GM19328 (cell line): ENCODE results near the gene ARHGEF11.
"Not testable (repeated sequence)": the region's sequence is repeated elsewhere in the genome, so short reads cannot be mapped to it uniquely, and the experiment has no call there.

Experiments used
- ATAC-seq: cut with Tn5 transposase; IDR thresholded peaks from one replicate; pipeline ENCODE4 v1.9.1; 2021; ENCODE audit warnings: mild to moderate bottlenecking, moderate library complexity; ENCODE audit not compliant: unreplicated experiment

ARHGEF11 gene

GRCh38 chr1:156931974-156932710, 113.4 kb downstream of the ARHGEF11 start:
- ATAC-seq: no peak

GRCh38 chr1:156931211-156931952, 114.2 kb downstream of the ARHGEF11 start:
- ATAC-seq: no peak

- ATAC-seq: no peak
Observed at GRCh38 chr1:156930483-156930882, 115.1 kb downstream of the ARHGEF11 start.

GRCh38 chr1:156929596-156930238, 115.8 kb downstream of the ARHGEF11 start:
- ATAC-seq: no peak

DNA sequence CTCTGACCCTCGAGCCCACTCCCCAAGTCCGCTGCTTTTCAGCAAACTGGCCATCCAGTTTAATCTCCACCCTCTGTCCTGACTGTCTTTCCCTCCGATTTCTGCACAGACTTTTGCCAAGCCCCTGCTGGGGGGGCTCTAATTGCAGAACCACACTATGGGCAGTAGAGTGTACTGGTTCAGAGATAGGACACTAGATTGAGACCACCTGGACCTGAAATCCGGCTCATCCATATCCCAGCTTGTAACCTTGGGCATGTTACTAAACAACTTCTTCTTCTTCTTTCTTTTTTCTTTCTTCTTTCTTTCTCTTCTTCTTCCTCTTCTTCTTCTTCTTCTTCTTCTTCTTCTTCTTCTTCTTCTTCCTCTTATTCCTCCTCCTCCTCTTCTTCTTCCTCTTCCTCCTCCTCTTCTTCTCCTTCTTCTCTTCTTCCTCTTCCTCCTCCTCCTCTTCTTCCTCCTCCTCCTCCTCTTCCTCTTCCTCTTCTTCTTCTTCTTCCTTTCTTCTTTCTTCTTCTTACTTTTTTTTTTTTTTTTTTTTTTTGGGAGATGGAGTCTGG, 117.4 kb downstream of the ARHGEF11 start:
- ATAC-seq: no peak

- ATAC-seq: no peak
Observed at GRCh38 chr1:156927215-156928042, 118.1 kb downstream of the ARHGEF11 start.

GRCh38 chr1:156926695-156927094, 118.8 kb downstream of the ARHGEF11 start:
- not testable (repeated sequence) for ATAC-seq

GRCh38 chr1:156926175-156926574, 119.4 kb downstream of the ARHGEF11 start:
- ATAC-seq: no peak

GRCh38 chr1:156925154-156926010, 120.2 kb downstream of the ARHGEF11 start:
- no peak for ATAC-seq

- no peak for ATAC-seq
Observed at GRCh38 chr1:156924478-156925153, 120.9 kb downstream of the ARHGEF11 start.

DNA sequence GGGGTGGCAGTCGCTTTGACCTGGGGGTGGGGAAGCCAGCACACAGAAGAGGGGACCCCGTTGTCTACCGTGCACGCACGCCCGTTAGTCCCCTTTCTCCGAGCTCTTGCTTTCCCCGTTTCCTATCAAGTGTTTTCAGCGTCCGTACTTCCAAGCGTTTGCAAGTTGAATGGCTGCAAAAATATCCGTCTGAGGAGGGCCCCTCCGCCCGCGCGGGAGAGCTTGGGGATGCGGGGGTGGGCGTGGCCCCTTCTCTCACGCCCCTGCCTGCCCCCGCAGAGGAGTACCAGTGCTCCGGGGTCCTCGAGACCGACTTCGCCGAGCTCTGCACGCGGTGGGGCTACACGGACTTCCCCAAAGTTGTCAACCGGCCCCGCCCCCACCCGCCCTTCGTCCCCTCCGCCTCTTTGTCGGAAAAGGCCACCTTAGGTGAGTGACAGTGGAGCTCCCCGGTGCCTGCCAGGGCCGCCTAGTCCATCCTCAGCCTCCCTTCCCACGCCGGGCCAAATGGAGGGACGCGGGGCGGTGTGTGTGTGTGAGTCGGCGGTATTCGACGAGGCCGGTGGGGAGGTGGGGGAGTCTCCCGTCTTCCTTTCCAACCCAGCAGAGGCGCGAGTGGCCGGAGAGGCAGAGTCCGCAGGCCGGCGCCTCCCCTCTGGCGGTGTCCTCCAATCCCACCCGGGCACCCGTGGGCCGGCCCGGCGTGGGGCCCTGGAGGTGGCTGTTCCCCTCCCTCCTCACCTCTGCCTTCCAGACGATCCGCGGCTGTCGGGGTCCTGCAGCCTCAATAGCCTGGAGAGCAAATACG, 121.7 kb downstream of the ARHGEF11 start:
- no peak for ATAC-seq

DNA sequence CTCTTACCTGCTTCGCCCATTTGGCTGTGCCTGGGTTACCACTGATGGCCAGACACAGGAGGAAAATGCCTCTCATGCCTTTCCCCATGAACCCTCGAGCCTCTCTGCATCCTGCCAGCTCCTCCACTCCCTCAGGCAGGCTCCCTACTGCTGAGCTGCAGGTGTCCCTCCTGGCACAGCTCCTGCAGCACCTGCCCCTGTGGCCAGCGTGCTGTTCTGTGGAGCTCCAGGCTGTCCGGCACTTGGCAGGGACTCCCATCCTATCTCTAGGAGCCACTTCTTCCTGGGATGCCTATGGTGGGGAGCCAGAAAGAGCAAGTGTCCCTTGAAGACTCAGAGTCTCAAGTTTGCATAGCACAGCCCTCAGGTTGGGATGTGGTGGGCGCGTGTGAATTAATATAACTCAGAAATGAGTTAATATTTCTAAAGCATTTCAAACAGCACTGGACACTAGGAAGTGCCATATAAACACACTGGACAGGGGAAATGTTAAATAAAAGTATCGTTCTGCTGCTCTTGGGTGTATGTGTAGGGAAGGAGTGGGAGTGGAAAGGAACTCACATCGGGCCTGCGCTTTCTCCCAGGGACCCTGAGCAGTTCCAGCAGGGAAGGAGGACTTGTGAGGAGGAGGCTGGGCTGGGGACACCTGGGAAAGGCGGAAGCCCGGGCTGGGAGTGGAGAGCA, 122.4 kb downstream of the ARHGEF11 start:
- ATAC-seq: no peak

DNA sequence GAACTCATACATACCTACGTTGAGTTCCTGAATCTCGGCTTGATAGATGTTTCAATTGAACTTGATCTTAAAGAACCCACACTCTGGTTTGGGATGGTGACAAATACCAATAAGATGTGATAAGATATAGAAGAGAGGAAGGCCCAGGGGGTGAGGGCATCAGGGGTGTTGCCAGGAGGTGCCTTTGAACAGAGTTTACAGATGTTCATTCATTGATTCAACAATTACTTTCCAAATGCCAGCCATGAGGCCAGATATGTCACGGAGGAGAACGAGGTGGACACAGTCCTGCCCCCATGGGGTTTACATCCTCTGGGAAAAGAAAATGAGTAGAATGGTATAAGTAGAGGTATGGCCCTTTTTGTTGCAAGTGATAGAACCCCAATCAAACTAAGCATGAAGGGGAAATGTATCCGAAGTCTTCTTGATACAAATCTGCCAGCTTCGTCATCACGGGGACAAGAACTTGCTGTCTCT, 124.5 kb downstream of the ARHGEF11 start:
- ATAC-seq: no peak

DNA sequence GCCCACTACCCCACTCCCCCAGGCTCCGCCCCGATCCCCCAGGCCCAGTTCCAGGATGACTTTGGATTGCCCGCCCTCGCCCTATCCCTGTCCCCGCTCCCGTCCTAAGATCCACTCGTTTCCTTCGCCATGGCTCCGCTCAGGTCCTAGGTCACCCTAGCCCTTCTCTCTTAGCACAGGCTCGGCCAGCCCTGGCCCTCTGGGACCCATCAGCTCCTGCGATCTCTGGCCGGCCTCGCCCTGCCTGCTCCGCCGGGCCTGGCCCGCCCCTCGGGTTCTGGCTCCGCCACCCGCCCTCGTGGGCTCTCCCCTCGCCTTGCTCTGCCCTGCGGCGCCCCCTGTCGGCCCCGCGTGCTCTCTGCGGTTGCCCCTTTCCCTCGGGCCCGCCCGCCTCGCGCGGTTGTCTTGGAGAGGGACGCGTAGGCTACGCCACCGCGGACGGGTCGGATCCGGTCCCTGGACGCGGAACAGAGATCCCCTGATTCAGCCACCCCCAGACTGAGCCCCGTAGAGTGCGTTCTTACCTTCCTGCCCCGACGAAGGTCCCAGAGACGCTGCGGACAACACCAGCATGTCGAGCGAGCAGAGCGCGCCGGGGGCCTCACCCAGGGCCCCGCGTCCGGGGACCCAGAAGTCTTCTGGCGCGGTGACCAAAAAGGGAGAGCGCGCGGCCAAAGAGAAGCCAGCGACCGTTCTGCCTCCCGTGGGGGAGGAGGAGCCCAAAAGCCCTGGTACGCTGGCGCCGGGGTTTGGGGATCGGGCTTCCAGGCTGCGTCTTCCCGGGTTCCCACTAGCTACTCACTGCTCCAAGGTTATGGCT, 125.1 kb downstream of the ARHGEF11 start, which contains the start of gene LRRC71:
LRRC71 (plus strand) TSS at position 400 of the 820 bp plus-strand sequence; CDS start at position 572, 172 bp downstream.
- no peak for ATAC-seq

DNA sequence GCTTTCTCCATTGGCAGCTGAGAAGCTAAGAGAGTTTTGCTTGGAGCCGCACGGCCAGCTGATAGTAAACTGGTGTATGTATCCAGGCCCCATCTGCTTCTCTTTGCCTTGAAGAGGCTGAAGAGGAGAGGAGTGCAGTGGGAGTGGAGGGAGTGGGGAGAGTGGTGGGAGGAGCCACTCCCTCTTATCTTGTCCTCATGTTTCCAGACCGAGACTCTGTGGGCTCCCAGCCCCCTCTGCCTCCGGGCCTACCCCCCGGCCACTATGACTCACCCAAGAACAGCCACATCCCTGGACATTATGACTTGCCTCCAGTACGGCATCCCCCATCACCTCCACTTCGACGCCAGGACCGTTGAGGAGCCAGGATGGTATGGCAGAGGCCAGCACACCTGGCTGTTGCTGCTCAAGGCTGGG, 131.1 kb downstream of the ARHGEF11 start:
- no peak for ATAC-seq

- no peak for ATAC-seq
Observed at GRCh38 chr1:156913809-156914387, 131.6 kb downstream of the ARHGEF11 start.
